Measurements from ENCODE around the gene CENPO.

- TF ChIP-seq CTCF (IDR thresholded peaks at IDR 0.05) (no peak), POLR2A (IDR thresholded peaks at IDR 0.05) (no peak), POLR2AphosphoS5 (IDR thresholded peaks at IDR 0.05) (no peak), EP300 (IDR thresholded peaks at IDR 0.05; ENCODE audit: low read depth) (no peak)
Observed at GRCh38 chr2:24747299-24747698, 45.9 kb upstream of the CENPO start.

Measured in transverse colon (tissue), 4 donors.